ENCODE data around the gene DIRAS1.
"Not testable (repeated sequence)": the region's sequence is repeated elsewhere in the genome, so short reads cannot be mapped to it uniquely, and the experiment has no call there.

GRCh38 chr19:2713170-2713569 is 8.0 kb downstream of the DIRAS1 start:
- not testable (repeated sequence) for TF ChIP-seq EZH2 (IDR thresholded peaks at IDR 0.05; ENCODE audit: borderline replicate concordance, low read length); CTCF (conservative IDR thresholded peaks at IDR 0.05 in 1 of 2, IDR thresholded peaks at IDR 0.05 in 1 of 2; ENCODE audit: extremely low read depth in 1 of 2, insufficient read depth in 1 of 2, low read depth in 1 of 2, low read length in 2 of 2)
